Measurements from ENCODE around the gene ATXN7L1. TPM values are rescaled to one million over a fixed set of nuclear protein-coding genes. Genes with fewer than 3 reads are reported as not detected.

ATXN7L1 gene
- total and polyA plus RNA-seq, 9 donors: 5.0 to 17.6 (median 11.4) TPM

DNA sequence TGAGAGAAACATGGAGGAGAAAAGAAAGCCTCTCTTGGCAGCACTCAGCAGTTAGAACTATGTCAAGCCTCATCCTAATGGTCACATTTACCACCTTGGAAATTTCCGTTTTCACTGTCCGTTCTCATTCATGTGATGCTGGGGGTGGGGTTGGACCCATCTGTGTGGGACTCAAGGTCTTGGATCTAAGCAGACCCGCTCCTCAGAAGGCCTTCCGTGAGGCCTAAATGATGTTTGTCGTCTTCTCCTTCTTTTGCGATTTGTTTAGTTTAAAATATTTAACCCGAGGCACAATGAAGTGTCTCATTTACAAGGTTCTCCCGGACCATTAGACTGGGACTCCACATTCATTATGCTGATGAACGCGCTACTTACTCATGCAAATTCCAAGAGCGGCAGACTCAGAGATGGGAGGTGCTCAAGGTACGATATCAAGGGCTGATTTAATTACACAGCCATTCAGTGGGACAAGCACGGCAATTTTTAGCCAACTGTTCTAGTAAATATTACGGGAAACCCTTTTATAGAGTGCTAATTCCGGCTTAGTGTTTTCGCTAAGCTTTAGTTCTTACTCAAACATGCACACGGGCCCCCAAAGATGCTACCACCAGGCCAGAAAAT, 186.0 kb downstream of the ATXN7L1 start:
- Histone ChIP-seq H3K27ac (peak overlapping the region in 1 of 2 donors; percentile 44), H3K9me3 (no peaks in the 10 kb centered on the region), H3K4me3 (peak overlapping the region; percentile 37), H3K27me3 (no peaks in the 10 kb centered on the region), H3K36me3 (no peaks in the 10 kb centered on the region), H3K4me1 (ENCODE audit: insufficient read depth) (peaks cover 2% of the 10 kb centered on the region)
- no peak for DNase-seq
- intact Hi-C loops (cut with DNase I): no loop called here
- TF ChIP-seq, protein P1, sequence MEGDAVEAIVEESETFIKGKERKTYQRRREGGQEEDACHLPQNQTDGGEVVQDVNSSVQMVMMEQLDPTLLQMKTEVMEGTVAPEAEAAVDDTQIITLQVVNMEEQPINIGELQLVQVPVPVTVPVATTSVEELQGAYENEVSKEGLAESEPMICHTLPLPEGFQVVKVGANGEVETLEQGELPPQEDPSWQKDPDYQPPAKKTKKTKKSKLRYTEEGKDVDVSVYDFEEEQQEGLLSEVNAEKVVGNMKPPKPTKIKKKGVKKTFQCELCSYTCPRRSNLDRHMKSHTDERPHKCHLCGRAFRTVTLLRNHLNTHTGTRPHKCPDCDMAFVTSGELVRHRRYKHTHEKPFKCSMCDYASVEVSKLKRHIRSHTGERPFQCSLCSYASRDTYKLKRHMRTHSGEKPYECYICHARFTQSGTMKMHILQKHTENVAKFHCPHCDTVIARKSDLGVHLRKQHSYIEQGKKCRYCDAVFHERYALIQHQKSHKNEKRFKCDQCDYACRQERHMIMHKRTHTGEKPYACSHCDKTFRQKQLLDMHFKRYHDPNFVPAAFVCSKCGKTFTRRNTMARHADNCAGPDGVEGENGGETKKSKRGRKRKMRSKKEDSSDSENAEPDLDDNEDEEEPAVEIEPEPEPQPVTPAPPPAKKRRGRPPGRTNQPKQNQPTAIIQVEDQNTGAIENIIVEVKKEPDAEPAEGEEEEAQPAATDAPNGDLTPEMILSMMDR (IDR thresholded peaks at IDR 0.05): no peak
- no peak for TF ChIP-seq EP300 (IDR thresholded peaks at IDR 0.05)
- TF ChIP-seq POLR2A (IDR thresholded peaks at IDR 0.05): no peak
- WGBS, 3 donors: 42 to 70% (median 42%) methylated on average over 17 of the region's 17 CpGs

DNA sequence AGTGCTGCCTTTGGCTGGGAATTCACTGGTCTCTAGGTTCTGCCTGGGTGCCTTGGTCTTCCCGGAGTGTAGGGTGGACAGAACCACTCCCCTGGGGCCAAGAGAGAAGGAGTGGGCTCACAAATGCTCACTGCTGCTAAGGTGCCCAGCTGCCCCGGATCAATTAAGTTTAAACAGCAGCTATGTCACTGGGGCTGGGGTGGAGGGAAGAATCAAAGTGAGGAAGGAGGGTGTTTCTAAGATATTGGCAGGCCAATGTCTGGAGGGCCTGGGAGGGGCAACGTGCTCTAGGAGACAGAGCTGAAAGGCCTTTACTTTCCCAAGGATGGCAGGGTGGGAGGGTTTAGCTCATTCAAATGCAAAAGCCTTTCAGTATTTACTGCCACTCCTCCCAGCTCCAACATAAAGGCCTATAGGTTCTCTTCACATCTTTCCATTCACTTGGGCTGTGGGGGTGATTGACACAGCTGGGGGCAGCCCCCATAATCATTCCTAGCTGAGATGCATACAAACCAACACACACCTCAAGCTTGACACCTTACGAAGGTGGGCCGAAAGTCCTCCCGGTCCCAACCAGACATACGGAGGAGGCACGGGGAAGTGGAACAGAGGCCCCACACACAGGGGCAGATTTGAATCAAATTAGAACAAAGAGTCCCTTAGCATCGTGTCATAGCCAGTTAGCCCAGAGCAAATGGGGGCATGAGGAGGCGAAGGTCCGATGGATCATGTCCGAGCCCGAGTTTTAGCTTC, 187.2 kb downstream of the ATXN7L1 start:
- 81 to 88% (median 82%) methylated on average over 13 of the region's 13 CpGs for WGBS, 3 donors
- intact Hi-C loops (cut with DNase I): no loop called here
- no peak for DNase-seq
- no peaks in the 10 kb centered on the region for H3K9me3 ChIP-seq
- no peak overlapping the region for H3K27ac ChIP-seq
- H3K4me3 ChIP-seq: no peak overlapping the region
- TF ChIP-seq EP300 (IDR thresholded peaks at IDR 0.05) (no peak), POLR2A (IDR thresholded peaks at IDR 0.05) (no peak)
- TF ChIP-seq, protein P1 (IDR thresholded peaks at IDR 0.05): no peak
- no peaks in the 10 kb centered on the region for H3K27me3 ChIP-seq
- peaks cover 2% of the 10 kb centered on the region for H3K4me1 ChIP-seq (ENCODE audit: insufficient read depth)
- H3K36me3 ChIP-seq: no peaks in the 10 kb centered on the region

DNA sequence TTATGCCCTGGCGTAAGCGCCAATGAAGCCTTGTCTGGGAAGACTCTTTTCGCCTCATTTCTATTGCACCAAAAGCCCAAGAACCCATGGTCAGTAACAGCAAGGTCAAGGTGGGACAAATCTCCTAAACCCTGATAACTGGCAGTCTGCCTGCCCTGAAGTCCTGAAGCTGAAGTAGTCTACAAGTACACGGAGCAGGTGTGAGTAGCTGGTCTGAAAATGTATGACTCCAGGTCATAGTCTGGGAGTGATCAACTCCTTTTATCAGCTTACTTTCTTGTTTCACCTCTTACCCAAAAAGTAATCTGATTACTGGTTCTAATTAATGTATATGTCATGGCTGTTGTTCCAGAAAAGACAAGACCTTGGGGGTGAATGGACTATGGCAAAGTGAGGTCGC, 187.8 kb downstream of the ATXN7L1 start:
- intact Hi-C loops (cut with DNase I): no loop called here

DNA sequence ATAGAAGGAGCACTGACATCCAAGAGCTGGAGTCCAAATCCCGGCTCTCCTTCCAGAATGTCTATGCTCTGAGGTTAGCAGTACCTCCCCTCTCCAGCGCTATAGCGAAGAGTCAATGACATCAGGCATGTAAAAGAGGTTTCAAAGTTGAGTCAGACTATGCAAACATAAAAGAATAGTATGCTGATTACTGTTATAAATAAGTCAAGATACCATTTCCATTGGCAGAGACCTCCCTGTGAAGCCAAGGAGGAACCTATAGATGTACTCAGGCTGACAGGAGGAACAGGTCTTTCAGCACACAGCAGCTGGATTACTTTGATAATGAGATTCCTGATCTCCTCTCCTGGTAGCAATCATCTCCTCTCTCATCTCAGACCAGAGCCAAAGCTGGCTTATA, 191.2 kb downstream of the ATXN7L1 start:
- 96 to 98% (median 98%) methylated on average over 3 of the region's 3 CpGs for WGBS, 3 donors
- H3K27ac ChIP-seq: no peak overlapping the region
- no peak overlapping the region for H3K4me3 ChIP-seq
- peaks cover 6% of the 10 kb centered on the region for H3K4me1 ChIP-seq (ENCODE audit: insufficient read depth)
- TF ChIP-seq, protein P1 (IDR thresholded peaks at IDR 0.05): no peak
- TF ChIP-seq POLR2A (IDR thresholded peaks at IDR 0.05): no peak
- no peak for TF ChIP-seq EP300 (IDR thresholded peaks at IDR 0.05)
- no peak for DNase-seq
- no peaks in the 10 kb centered on the region for H3K36me3 ChIP-seq
- H3K9me3 ChIP-seq: no peaks in the 10 kb centered on the region
- H3K27me3 ChIP-seq: no peaks in the 10 kb centered on the region
- intact Hi-C loops (cut with DNase I): no loop called here

More for the DNA sequence above, 187.8 kb downstream of the ATXN7L1 start:
- no peaks in the 10 kb centered on the region for H3K9me3 ChIP-seq
- DNase-seq: no peak
- no peak for TF ChIP-seq EP300 (IDR thresholded peaks at IDR 0.05)
- TF ChIP-seq, protein P1 (IDR thresholded peaks at IDR 0.05): no peak
- TF ChIP-seq POLR2A (IDR thresholded peaks at IDR 0.05): no peak
- 75 to 89% (median 87%) methylated on average over 5 of the region's 5 CpGs for WGBS, 3 donors
- H3K27ac ChIP-seq: no peak overlapping the region
- H3K27me3 ChIP-seq: no peaks in the 10 kb centered on the region
- no peaks in the 10 kb centered on the region for H3K36me3 ChIP-seq
- H3K4me3 ChIP-seq: no peak overlapping the region
- H3K4me1 ChIP-seq (ENCODE audit: insufficient read depth): peaks cover 2% of the 10 kb centered on the region
